Activated CD4-positive, CD25-positive, alpha-beta regulatory T cell (primary cell): Measurements from ENCODE around the gene BID.
"Not testable (repeated sequence)": the region's sequence is repeated elsewhere in the genome, so short reads cannot be mapped to it uniquely, and the experiment has no call there.

Experiments used
- DNase-seq, 4 experiments: peaks; one replicate each; lab custom pipeline; 2025; lab: John Stamatoyannopoulos, UW

The BID gene

DNA sequence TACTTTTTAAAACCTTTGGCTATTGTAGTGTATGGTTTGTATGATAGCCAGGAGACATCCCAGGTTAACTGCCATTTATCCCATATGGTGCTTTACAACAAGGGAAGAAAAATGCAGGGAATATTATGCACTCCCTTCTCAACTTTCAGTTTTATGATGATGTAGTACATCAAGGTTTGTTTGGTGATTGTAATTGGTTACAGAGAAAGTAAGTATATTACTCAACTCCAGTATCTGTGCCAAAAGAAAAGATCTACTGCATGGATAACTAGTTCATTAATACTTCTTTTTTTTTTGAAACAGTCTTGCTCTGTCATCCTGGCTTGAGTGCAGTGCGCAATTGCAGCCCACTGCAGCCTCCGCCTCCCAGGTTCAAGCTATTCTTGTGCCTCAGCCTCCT lies 70.5 kb downstream of the BID start:
- no peak for DNase-seq

DNA sequence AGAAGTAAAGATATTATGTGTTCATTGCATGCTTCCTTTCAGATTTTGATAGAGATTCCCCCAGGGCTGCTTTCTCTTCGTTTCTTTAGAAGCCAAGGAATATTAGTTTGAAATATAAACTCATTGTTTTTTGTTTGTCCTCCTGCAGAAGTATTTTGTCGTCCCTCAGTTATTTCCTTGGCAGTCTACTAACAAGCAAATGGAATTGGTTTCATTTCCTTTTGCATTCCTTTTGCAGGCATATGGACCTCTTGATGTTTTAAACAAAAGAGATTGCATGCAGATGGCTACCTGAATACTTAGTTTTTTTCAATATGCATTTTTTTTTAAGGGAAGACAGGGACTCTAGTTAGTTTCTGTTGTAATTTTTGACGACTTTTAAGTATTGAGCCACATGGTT lies 73.5 kb downstream of the BID start:
- DNase-seq: no peak

DNA sequence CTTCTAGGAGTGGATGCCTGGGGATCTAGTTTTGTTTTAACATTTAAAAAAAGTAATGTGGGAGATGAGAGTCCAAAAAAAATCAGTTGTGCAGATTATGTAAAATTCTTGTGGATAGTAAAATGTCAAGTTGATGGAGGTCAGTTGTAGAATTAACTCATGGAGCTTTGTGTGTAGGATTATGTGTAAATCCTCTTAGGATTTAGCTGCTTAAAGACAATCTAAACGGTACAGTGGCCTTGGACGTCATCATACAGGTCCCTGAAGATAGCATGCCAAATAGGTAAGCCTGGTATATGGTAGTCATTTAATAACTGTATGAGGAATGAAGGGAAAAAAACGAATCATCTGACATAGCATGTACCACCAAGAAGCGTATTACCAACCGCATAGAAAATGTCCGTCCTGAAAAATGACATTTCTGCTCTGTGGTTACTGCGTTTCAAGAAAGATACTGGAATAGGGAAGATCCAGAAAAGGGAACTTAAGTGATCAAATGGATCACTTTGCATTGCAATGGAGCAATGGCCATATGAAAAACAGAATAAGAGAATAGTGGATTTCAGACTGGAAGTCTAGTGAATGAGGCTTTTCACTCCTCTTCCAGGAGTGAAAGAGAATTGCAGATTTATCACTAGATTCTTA lies 74.5 kb downstream of the BID start:
- no peak for DNase-seq

DNA sequence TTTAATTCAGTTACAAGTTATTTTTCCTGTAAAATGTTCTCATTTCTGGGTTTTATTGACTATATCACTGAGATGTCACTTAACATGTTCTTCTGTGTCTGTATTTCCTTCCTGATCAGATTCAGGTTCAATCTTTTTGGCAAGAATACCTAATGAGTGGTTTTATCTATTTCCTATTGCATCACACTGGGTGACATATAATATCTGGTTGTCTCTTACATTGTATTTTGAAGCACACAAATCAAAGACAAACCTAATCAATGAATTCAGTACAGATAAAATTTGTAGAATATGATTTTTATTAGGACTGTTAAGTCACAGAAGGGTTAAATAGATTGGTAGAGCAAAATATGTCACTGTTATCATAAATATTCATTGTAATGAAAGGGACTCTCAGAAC lies 75.3 kb downstream of the BID start:
- DNase-seq: no peak

DNA sequence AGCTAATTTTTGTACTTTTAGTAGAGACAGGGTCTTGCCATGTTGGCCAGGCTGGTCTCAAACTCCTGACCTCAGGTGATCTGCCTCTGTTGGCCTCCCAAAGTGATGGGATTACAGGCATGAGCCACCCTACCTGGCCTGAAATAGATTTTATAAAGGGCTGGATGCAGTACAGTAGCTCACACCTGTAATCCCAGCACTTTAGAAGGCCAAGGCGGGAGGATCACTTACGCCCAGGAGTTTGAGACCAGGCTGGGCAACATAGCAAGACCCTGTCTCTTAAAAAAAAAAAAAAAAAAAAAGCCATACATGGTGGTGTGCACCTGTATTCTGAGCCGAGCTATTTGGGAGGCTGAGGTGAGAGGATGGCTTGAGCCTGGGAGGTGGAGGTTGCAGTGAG lies 76.0 kb downstream of the BID start:
- DNase-seq: not testable (repeated sequence)

DNA sequence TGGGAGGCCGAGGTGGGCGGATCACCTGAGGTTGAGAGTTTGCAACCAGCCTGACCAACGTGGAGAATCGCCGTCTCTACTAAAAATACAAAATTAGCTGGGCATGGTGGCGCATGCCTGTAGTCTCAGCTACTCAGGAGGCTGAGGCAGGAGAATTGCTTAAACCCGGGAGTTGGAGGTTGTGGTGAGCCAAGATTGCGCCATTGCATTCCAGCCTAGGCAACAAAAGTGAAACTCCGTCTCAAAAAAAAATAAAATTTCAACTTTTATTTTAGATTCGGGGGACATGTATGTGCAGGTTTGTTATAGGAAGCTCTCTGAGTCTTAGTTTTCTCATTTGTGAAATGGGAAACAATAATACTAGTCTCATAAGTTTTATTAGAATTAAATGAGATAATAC lies 77.1 kb downstream of the BID start:
- DNase-seq: not testable (repeated sequence)

DNA sequence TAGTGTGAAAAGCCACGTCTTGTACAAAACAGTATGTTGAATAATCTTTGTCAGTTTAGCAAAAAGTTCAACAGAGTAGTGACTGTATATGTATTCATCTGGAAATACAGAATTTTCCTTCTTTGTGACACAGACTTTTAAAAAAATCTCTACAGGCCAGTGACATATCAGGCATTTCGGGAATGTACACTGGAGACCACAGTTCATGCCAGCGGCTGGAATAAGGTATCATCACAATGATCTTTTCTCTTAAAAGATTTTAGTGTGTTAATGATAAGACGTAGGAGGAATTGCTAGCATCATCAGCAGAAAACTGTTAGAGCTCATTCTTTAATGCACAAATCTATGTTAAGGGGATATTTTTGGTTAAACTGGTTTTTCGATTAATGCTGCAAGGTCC lies 78.3 kb downstream of the BID start:
- no peak for DNase-seq

DNA sequence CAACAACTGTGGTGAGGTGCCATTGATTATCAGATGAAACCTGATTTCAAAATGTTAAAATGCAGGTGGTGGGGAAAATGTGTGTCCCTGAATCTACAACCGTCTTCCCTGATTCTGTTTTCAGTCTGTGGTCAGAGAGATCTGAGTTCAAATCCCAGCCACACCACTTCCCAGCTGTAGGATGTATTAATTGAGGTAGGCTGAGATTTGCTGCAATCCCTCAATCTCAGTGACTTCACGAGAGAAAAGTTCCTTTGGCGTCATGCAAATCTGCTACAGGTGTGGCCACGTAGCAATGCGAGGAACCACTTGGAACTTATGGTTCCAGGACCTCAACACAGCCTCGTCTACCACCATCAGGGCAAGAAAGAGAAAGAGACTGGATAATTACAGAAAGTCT lies 79.5 kb downstream of the BID start:
- no peak for DNase-seq

DNA sequence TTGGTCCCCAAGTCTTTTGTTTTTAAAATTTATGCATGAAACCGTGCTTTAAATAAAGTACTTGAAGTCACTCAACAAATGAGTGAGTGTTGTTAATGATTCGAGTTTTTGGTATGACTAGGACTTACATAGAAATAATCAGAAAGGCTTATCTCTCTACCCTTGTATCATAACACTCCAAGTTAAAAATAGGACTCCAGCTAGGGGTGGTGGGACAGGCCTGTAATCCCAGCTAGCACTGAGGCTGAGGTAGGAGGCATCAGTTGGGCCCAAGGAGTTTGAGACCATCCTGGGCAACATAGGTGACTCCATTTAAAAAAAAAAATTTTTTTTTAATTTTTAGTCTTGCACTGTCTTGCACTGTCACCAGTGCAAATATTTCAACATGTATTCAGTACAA lies 80.1 kb downstream of the BID start:
- DNase-seq: no peak

DNA sequence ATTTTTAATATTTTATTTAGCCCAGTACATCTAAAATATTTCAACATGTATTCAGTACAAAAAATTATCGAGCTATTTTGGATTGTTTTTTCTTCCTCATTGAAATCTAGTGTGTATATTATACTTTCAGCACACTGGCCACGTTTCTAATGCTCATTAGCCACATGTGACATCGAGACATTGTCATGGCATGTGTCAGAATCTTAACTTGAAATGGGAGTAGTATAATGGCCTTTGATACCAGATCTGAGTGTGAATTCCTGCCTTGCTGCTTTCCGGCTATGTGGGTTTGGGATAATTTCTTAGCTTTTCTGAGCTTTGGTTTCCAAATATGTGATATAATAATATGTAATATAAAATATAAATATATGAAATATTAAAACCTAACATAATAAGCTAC lies 81.4 kb downstream of the BID start:
- no peak for DNase-seq

DNA sequence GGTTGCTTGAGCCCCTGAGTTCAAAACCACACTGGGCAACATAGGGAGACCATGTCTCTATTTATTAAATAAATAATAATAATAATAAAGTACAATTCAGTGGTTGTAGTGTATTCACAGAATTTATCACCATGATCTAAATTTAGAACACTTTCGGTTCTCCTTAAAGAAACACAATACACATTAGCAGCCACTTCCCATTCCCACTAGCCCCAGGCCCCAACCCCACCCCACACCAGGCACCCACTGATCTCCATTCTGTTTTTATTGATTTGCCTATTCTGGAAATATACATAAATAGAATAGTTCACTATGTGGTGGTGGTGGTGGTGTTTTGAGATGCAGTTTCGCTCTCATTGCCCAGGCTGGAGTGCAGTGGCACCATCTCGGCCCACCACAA lies 90.0 kb downstream of the BID start:
- DNase-seq: no peak
